Tibial nerve (tissue), 4 donors: ENCODE measurements around the gene KIF21B. TPM values are rescaled to one million over a fixed set of nuclear protein-coding genes. Genes with fewer than 3 reads are reported as not detected.

Experiments
- DNase-seq, 2 donors: peaks; one replicate each; pipeline ENCODE4 v3.0.0-alpha.2; 2019; ENCODE audit warnings: low spot score in 2 of 2
- H3K27ac ChIP-seq, 4 donors: fragments of 200-600 bp; sonication (generic) in 3 of 4; one replicate each; pipeline ENCODE4 v1.5.1; 2017 to 2019; ENCODE audit warnings: mild to moderate bottlenecking in 1 of 4
- H3K27me3 ChIP-seq, 2 donors: fragments of 200-600 bp; sonication (generic) in 1 of 2; one replicate each; pipeline versions ENCODE4 v1.5.1 to v1.6.0; 2017 to 2019
- H3K36me3 ChIP-seq, 3 donors: fragments of 200-600 bp; sonication (generic); one replicate each; pipeline ENCODE4 v1.5.1; 2018 to 2019
- H3K4me1 ChIP-seq, 4 donors: fragments of 200-600 bp; sonication (generic) in 3 of 4; one replicate each; pipeline ENCODE4 v1.5.1; 2017 to 2019
- H3K4me3 ChIP-seq, 4 donors: fragments of 200-600 bp; sonication (generic) in 3 of 4; one replicate each; pipeline ENCODE4 v1.5.1; 2017 to 2019; ENCODE audit warnings: mild to moderate bottlenecking in 1 of 4, moderate library complexity in 1 of 4
- H3K9me3 ChIP-seq, 4 donors: fragments of 200-600 bp; sonication (generic) in 3 of 4; one replicate each; pipeline ENCODE4 v1.5.1; 2017 to 2019
- EP300 ChIP-seq, 2 donors: sonication (generic); formaldehyde crosslinking; IDR thresholded peaks; one replicate each; pipeline ENCODE4 v1.6.1; 2017; ENCODE audit warnings: antibody characterized with exemption in 2 of 2, mild to moderate bottlenecking in 1 of 2
- POLR2A ChIP-seq, 2 donors: fragments of 450-650 bp; IDR thresholded peaks; one replicate each; pipeline ENCODE4 v1.6.1; 2017; ENCODE audit warnings: antibody characterized with exemption in 2 of 2, mild to moderate bottlenecking in 2 of 2, moderate library complexity in 2 of 2
- WGBS, 2 donors: methylation state at CpG; one replicate each; pipeline ENCODE4 v1.1.5; 2018; 5-methylcytosine and 5-hydroxymethylcytosine counted together
- total RNA-seq, 4 donors: library from RNA; depleted of rRNA; stranded (reverse); fragments of >200 nt; gene quantifications; one replicate each; pipeline ENCODE4 v1.1.0, GENCODE V29; 2016
- TF ChIP-seq, protein P1 (sequence below), 5 experiments: fragments of 200-600 bp in 3 of 5; fragments of 450-650 bp in 2 of 5; sonication (generic) in 3 of 5; IDR thresholded peaks; one replicate each; pipeline ENCODE4 v1.5.1; 2016 to 2019; ENCODE audit warnings: antibody characterized with exemption in 5 of 5, mild to moderate bottlenecking in 3 of 5, moderate library complexity in 2 of 5

The KIF21B gene
- total RNA-seq, 4 donors from 2014 or later, result 0.84 to 3.3 (median 2.6) TPM

DNA sequence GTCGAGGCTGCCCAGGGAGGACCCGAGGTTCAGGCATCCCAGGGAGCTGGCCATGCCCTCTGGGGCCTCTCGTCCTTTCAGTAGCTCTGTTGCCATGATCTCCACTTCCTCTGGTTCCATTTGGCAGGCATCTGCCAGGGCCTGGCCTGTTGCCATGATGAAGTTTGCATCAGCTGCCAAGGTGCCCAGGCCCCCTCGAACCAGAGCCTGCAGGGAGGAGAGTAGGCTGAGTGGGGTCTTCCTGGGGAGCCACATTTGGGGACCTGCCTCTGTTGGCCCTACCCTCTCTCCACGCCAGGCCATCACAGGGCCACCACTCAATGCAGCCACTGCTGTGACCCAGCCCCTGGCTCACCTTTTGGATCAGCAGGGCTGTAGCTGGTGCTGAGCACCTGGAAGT, 16.4 kb upstream of the KIF21B start:
- Histone ChIP-seq H3K36me3 (no peaks in the 10 kb centered on the region), H3K4me1 (no peaks in the 10 kb centered on the region), H3K9me3 (no peaks in the 10 kb centered on the region), H3K4me3 (no peak overlapping the region), H3K27me3 (no peaks in the 10 kb centered on the region), H3K27ac (no peak overlapping the region)
- no peak for DNase-seq
- no peak for TF ChIP-seq POLR2A (IDR thresholded peaks at IDR 0.05)
- no peak for TF ChIP-seq EP300 (IDR thresholded peaks at IDR 0.05)
- TF ChIP-seq, protein P1, sequence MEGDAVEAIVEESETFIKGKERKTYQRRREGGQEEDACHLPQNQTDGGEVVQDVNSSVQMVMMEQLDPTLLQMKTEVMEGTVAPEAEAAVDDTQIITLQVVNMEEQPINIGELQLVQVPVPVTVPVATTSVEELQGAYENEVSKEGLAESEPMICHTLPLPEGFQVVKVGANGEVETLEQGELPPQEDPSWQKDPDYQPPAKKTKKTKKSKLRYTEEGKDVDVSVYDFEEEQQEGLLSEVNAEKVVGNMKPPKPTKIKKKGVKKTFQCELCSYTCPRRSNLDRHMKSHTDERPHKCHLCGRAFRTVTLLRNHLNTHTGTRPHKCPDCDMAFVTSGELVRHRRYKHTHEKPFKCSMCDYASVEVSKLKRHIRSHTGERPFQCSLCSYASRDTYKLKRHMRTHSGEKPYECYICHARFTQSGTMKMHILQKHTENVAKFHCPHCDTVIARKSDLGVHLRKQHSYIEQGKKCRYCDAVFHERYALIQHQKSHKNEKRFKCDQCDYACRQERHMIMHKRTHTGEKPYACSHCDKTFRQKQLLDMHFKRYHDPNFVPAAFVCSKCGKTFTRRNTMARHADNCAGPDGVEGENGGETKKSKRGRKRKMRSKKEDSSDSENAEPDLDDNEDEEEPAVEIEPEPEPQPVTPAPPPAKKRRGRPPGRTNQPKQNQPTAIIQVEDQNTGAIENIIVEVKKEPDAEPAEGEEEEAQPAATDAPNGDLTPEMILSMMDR (IDR thresholded peaks at IDR 0.05), result no peak
- WGBS, 2 donors, result 82 to 90% methylated on average over 4 to 5 of the region's 5 CpGs

DNA sequence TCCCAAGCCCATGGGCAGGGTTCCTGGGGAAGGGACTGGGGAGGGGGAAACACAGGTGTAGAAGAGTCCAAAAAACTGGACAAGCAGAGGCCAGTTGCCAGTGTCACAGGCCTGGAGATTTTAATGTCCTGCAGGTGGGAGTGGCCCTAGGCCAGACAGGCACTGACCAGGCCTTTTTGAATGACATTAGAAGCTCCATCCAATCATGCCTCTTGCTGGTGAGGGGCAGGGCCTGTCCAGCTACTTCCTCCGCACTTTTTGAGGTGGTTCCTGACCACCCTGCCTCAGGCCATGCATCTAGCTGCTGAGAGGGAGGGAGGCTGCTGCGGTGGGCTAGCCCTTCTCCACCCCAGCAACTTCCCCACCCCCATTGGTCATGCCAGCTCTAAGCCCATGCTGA, 15.9 kb upstream of the KIF21B start:
- DNase-seq, result no peak
- WGBS, 2 donors, result 69 to 90% methylated on average over 2 of the region's 2 CpGs

DNA sequence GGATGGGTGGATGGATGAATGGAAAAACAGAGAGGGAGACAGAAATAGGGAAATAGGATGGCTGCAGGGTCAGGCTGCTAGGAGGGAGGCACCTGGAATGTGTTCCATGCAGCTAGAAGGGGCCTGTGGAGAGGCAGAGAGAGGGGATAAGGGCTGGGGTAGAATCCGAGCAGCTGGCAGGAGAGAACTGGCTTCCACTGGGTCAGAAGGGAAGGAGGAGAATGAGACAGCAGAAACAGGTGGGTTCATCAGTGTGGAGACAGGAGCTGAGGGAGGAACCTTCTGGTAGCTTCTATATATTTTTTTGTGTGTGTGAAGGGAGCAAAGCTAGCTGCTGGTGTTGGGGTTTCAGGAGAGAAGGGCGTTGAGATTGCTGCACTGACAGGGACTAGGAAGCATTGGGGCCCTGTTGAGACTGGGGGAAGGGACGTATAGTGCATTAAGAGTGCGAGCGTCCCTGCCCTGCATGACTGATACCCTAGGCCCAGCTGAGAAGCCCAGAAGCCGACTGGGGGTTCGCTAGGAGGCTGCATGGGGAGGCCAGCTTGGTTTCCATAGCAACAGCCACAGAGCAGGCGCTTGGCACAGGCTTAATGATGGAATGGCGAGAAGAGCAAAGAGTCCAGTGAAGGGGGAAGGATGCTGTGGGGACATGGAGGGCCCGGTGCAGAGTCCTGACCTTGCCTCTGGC, 14.8 kb upstream of the KIF21B start:
- no peak overlapping the region for H3K27ac ChIP-seq
- no peaks in the 10 kb centered on the region for H3K27me3 ChIP-seq
- WGBS, 2 donors, result 83 to 84% methylated on average over 10 of the region's 10 CpGs
- no peaks in the 10 kb centered on the region for H3K36me3 ChIP-seq
- no peak overlapping the region for H3K4me3 ChIP-seq
- DNase-seq, result no peak
- H3K9me3 ChIP-seq, result no peaks in the 10 kb centered on the region
- H3K4me1 ChIP-seq, result no peaks in the 10 kb centered on the region
- TF ChIP-seq, protein P1 (IDR thresholded peaks at IDR 0.05), result no peak
- TF ChIP-seq EP300 (IDR thresholded peaks at IDR 0.05) (no peak), POLR2A (IDR thresholded peaks at IDR 0.05) (no peak)

More for the DNA sequence above, 15.9 kb upstream of the KIF21B start:
- no peak overlapping the region for H3K27ac ChIP-seq
- no peaks in the 10 kb centered on the region for H3K36me3 ChIP-seq
- no peak overlapping the region for H3K4me3 ChIP-seq
- TF ChIP-seq, protein P1 (IDR thresholded peaks at IDR 0.05), result no peak
- TF ChIP-seq POLR2A (IDR thresholded peaks at IDR 0.05) (no peak), EP300 (IDR thresholded peaks at IDR 0.05) (no peak)
- H3K27me3 ChIP-seq, result no peaks in the 10 kb centered on the region
- no peaks in the 10 kb centered on the region for H3K4me1 ChIP-seq
- H3K9me3 ChIP-seq, result no peaks in the 10 kb centered on the region

DNA sequence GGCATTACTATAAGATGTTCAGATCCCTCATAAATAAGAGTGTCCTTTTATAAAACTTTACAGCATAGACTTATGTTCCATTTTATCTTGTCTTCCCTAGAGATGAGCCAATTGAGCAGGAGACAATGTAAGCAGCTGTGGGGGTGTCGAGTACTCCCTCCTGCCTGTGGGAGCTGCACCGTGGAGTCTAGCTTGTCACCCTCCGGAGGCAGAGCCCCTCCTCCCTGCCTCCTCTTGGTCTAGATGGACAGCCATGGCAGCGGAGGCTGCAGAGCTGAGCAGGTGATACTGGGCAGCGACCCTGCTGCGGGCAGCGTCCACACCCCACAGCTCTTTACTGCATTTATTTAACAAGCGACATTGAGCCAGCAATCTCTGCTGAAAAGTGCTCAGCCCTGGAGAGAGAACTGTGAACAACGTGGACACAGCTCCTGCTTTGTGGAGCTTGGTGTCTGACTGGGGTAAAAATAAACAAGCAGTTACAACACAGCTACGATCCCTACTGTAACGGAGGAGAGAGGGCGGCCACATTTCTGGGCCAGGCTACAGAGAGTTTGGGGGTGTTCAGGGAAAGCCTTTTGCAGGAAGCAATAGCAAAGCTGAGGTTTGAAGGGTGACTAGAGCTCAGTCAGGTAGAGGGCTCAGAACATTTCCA, 12.8 kb upstream of the KIF21B start:
- 61 to 63% methylated on average over 12 of the region's 12 CpGs for WGBS, 2 donors

GRCh38 chr1:201034671-201035070, 11.2 kb upstream of the KIF21B start:
- 83 to 90% methylated on average over 2 to 3 of the region's 4 CpGs for WGBS, 2 donors
- TF ChIP-seq POLR2A (IDR thresholded peaks at IDR 0.05), result no peak
- TF ChIP-seq EP300 (IDR thresholded peaks at IDR 0.05), result no peak
- TF ChIP-seq, protein P1 (IDR thresholded peaks at IDR 0.05), result no peak

More for the DNA sequence above, 12.8 kb upstream of the KIF21B start:
- H3K27me3 ChIP-seq, result no peaks in the 10 kb centered on the region
- H3K4me3 ChIP-seq, result no peak overlapping the region
- DNase-seq, result no peak
- H3K27ac ChIP-seq, result no peak overlapping the region
- H3K4me1 ChIP-seq, result no peaks in the 10 kb centered on the region
- H3K9me3 ChIP-seq, result no peaks in the 10 kb centered on the region
- H3K36me3 ChIP-seq, result no peaks in the 10 kb centered on the region
- TF ChIP-seq, protein P1 (IDR thresholded peaks at IDR 0.05), result no peak
- no peak for TF ChIP-seq EP300 (IDR thresholded peaks at IDR 0.05)
- no peak for TF ChIP-seq POLR2A (IDR thresholded peaks at IDR 0.05)

More at GRCh38 chr1:201034671-201035070, 11.2 kb upstream of the KIF21B start:
- DNase-seq, result no peak
- Histone ChIP-seq H3K27me3 (no peaks in the 10 kb centered on the region), H3K36me3 (no peaks in the 10 kb centered on the region), H3K9me3 (no peaks in the 10 kb centered on the region), H3K4me1 (no peaks in the 10 kb centered on the region), H3K27ac (no peak overlapping the region), H3K4me3 (no peak overlapping the region)
